Trophoblast cell (in vitro differentiated cells and primary cell): ENCODE measurements around the gene CLEC4D.

Experiments used
- DNase-seq, 2 donors: peaks; one replicate each; pipeline ENCODE4 v3.0.0-alpha.2; 2016
- H2AFZ ChIP-seq: 2 replicates; pipeline ENCODE4 v1.6.1; 2013; ENCODE audit warnings: low read length, moderate library complexity, mild to moderate bottlenecking; ENCODE audit not compliant: insufficient read depth, poor library complexity
- H2AK5ac ChIP-seq: 2 replicates; pipeline ENCODE4 v1.6.1; 2013; ENCODE audit warnings: mild to moderate bottlenecking, low read length
- H2BK120ac ChIP-seq: 2 replicates; pipeline ENCODE4 v1.6.1; 2013; ENCODE audit warnings: low read length, mild to moderate bottlenecking, moderate library complexity; ENCODE audit not compliant: insufficient read depth, poor library complexity
- H2BK12ac ChIP-seq: 2 replicates; pipeline ENCODE4 v1.6.1; 2013; ENCODE audit warnings: mild to moderate bottlenecking, low read length, moderate library complexity
- H2BK5ac ChIP-seq: 2 replicates; pipeline ENCODE4 v1.6.1; 2013; ENCODE audit warnings: low read length, low read depth, moderate library complexity, mild to moderate bottlenecking; ENCODE audit not compliant: poor library complexity
- H3K14ac ChIP-seq: 2 replicates; pipeline ENCODE4 v1.6.1; 2013; ENCODE audit warnings: mild to moderate bottlenecking, low read length
- H3K18ac ChIP-seq: 2 replicates; pipeline ENCODE4 v1.6.1; 2013; ENCODE audit warnings: mild to moderate bottlenecking, low read length
- H3K23ac ChIP-seq: 2 replicates; pipeline ENCODE4 v1.6.1; 2013; ENCODE audit warnings: low read length
- H3K27ac ChIP-seq: 2 replicates; pipeline ENCODE4 v1.5.1; 2013; ENCODE audit warnings: low read depth, mild to moderate bottlenecking, inconsistent platforms, low read length, moderate library complexity
- H3K27me3 ChIP-seq: 2 replicates; pipeline ENCODE4 v1.6.1; 2013; ENCODE audit warnings: inconsistent platforms, mild to moderate bottlenecking, low read length, moderate library complexity; ENCODE audit not compliant: insufficient read depth
- H3K36me3 ChIP-seq, 2 experiments: 1 replicate in 1 of 2; 2 replicates in 1 of 2; pipeline ENCODE4 v1.6.1; 2013; ENCODE audit warnings: low read length in 2 of 2, mild to moderate bottlenecking in 2 of 2, moderate library complexity in 1 of 2; ENCODE audit not compliant: insufficient read depth in 2 of 2, control insufficient read depth in 1 of 2
- H3K4ac ChIP-seq: 2 replicates; pipeline ENCODE4 v1.6.1; 2013; ENCODE audit warnings: low read depth, mild to moderate bottlenecking, low read length, moderate library complexity
- H3K4me1 ChIP-seq, 2 experiments: 1 replicate in 1 of 2; 2 replicates in 1 of 2; pipeline ENCODE4 v1.6.1; 2013; ENCODE audit warnings: low read length in 2 of 2, mild to moderate bottlenecking in 2 of 2, moderate library complexity in 1 of 2; ENCODE audit not compliant: insufficient read depth in 2 of 2, control insufficient read depth in 1 of 2
- H3K4me2 ChIP-seq: 2 replicates; pipeline ENCODE4 v1.6.1; 2013; ENCODE audit warnings: inconsistent platforms, mild to moderate bottlenecking, low read length, moderate library complexity
- H3K4me3 ChIP-seq: 2 replicates; pipeline ENCODE4 v1.5.1; 2013; ENCODE audit warnings: mild to moderate bottlenecking, low read depth, low read length, inconsistent platforms
- H3K79me1 ChIP-seq: one replicate; pipeline ENCODE4 v1.6.1; 2013; ENCODE audit warnings: low read length
- H3K79me2 ChIP-seq: 2 replicates; pipeline ENCODE4 v1.6.1; 2013; ENCODE audit warnings: low read length, mild to moderate bottlenecking; ENCODE audit not compliant: control insufficient read depth, insufficient read depth, poor library complexity
- H3K9ac ChIP-seq: 2 replicates; pipeline ENCODE4 v1.6.1; 2013; ENCODE audit warnings: mild to moderate bottlenecking, low read length
- H3K9me3 ChIP-seq: 2 replicates; pipeline ENCODE4 v1.6.1; 2013; ENCODE audit warnings: low read depth, mild to moderate bottlenecking, control low read depth, inconsistent platforms, low read length; ENCODE audit not compliant: insufficient read depth
- H4K12ac ChIP-seq: 2 replicates; pipeline ENCODE4 v1.6.1; 2013; ENCODE audit warnings: low read depth, mild to moderate bottlenecking, low read length, moderate library complexity
- H4K8ac ChIP-seq: 2 replicates; pipeline ENCODE4 v1.6.1; 2013; ENCODE audit warnings: low read depth, mild to moderate bottlenecking, low read length, moderate library complexity
- H4K91ac ChIP-seq: one replicate; pipeline ENCODE4 v1.6.1; 2013; ENCODE audit warnings: low read depth, mild to moderate bottlenecking, low read length, moderate library complexity
- WGBS: extraction: QIAGEN DNeasy Blood & Tissue Kit; methylation state at CpG from one replicate; pipeline ENCODE4 v1.1.7; 2013; ENCODE audit warnings: missing lambda C conversion rate; ENCODE audit not compliant: insufficient read length, insufficient coverage; ENCODE audit errors: extremely low coverage; 5-methylcytosine and 5-hydroxymethylcytosine counted together

CLEC4D gene

DNA sequence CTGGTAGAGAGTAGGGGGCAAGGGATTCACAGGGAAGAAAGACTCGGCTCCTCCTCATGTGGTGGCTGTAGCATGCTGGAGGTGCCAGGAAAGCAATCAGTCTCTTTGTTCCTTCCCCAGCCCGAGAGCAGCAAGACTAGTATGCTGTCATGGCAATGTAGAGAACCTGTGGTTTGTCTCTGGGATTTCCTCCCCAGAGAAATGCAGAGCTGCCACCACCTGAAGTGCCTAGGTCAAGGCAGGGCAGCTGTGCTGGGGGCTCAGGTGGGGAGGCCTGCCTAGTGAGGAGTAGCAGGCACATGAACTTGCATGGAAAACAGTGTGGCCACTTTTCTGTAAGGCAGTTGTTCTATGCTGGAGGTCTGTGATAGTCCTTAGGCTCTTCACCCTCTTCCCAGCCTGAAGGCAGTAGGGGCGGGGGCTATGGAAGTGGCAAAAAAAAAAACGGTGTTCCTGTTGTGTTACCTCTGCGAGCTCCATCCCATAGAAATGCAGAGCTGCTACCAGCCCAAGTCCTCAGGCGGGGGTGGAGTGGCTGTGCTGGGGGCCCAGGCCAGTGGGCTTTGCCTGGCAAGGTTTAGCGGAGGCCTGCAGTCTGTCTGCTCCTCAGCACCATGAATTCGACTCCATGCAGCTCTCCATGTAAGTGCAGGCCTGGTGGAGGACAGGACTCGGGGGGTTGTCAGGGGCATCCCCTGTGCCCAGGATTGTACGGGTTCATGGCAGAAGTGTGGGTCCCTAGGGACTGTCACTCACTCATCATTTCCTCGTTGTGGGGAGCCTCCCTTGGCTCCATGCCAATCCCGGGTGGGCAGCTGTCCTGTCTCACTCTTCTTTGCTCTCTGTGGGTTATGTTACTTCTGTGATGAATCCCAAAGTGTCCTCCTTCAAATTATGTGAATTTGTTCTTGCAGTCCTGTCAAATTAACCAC is 4.1 kb upstream of the CLEC4D start:
- Histone ChIP-seq H4K91ac (no peak overlapping the region), H4K8ac (no peak overlapping the region), H2BK5ac (no peak overlapping the region), H3K4me3 (no peak overlapping the region), H3K9me3 (no peaks in the 10 kb centered on the region), H3K23ac (no peak overlapping the region), H3K36me3 (no peaks in the 10 kb centered on the region), H2AK5ac (no peak overlapping the region), H3K27me3 (no peaks in the 10 kb centered on the region), H2BK120ac (no peak overlapping the region), H3K14ac (no peak overlapping the region), H4K12ac (no peak overlapping the region), H3K27ac (no peak overlapping the region), H2AFZ (no peak overlapping the region), H3K79me1 (no peaks in the 10 kb centered on the region), H3K4me1 (no peaks in the 10 kb centered on the region), H3K9ac (no peak overlapping the region), H3K18ac (no peak overlapping the region), H3K79me2 (no peaks in the 10 kb centered on the region), H2BK12ac (no peak overlapping the region), H3K4me2 (no peak overlapping the region), H3K4ac (no peak overlapping the region)
- no CpG with 5 or more reads among the region's 12 CpGs for WGBS
- DNase-seq = no peak

DNA sequence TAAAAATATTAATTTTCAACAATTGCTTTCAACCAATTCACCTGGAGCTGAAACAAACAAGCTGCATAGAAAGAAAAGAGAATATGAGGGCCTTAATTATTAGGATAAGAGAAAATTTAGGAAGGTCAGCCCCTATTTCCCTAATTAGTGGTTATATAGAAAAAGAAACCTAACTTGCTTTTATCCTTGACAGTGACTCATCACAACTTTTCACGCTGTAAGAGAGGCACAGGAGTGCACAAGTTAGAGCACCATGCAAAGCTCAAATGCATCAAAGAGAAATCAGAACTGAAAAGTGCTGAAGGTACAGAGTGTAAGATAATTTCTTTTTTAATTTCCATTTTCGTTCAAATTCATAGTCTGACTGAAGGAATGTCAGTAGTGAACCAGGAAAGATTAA is 4.7 kb downstream of the CLEC4D start:
- Histone ChIP-seq H3K27me3 (no peaks in the 10 kb centered on the region), H3K4ac (no peak overlapping the region), H4K91ac (no peak overlapping the region), H3K9ac (no peak overlapping the region), H3K4me2 (no peak overlapping the region), H3K14ac (no peak overlapping the region), H4K12ac (no peak overlapping the region), H3K9me3 (no peaks in the 10 kb centered on the region), H3K36me3 (no peaks in the 10 kb centered on the region), H4K8ac (no peak overlapping the region), H3K27ac (no peak overlapping the region), H2AFZ (no peak overlapping the region), H3K4me1 (no peaks in the 10 kb centered on the region), H3K79me2 (no peaks in the 10 kb centered on the region), H3K18ac (no peak overlapping the region), H2BK5ac (no peak overlapping the region), H2AK5ac (no peak overlapping the region), H2BK12ac (no peak overlapping the region), H2BK120ac (no peak overlapping the region), H3K79me1 (no peaks in the 10 kb centered on the region), H3K23ac (no peak overlapping the region), H3K4me3 (no peak overlapping the region)
- WGBS = no CpG with 5 or more reads among the region's 2 CpGs
- DNase-seq = peak in 1 of 2 donors; percentile 9

DNA sequence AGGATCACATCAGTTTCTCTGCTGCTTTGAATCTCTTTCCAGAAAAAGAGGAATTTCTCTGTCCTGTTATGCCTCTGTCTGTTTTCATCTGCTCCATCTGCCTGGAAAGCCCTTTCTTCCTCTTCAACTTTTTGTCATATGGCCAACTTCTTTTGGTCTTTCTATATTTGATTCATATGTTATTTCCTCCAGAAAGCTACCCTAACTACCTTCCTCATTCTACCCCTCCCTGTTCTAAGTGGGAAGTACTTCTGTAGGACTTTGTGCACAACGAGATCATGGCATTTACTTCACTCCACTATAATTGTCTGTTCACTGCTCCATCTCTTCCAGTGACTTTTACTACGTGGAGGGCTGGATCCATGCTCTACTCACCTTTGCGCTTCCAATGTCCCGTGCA is 5.9 kb downstream of the CLEC4D start:
- WGBS = no CpG with 5 or more reads among the region's 4 CpGs

DNA sequence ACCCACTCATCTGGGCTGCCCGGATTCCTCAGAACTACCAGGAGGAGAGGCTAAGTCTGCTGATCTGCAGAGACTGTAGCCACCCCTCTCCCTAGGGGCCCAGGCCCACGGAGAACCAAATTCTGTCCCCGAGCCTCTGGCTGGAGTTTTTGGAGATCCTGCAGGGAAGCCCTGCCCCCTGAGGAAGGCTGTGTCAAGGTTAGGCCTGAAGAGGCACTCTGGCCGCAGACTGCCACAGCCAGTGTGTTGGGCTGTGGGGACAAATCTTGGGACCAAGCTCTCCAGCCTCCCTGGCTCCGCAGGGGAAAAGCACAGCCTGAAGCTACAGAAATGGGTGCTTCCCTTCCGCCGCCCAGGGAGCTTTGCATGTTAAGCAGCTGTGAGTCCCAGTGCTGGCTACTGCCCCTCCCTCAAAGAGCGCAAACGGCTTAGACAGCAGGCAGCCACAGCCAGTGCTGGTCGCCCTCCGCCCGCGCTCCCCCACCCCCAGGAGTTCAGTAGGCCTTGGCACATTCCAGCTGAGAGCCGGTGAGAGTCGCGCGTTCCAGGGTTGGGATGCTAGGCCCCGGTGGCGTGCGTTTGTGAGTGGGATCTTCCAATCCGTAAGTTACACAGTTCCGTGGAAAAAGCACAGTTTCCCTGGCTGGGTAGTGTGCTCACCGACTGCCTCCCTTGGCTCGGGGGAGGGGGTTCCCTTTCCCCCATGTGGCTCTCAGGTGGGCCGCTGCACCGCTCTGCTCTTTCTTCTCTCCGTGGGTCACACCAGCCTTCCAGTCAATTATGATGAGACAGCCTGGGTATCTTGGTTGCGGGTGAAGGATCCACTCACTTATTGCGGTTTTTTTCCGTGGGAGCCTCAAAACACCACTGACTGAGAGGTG is 14.2 kb downstream of the CLEC4D start:
- H4K8ac ChIP-seq = no peak overlapping the region
- H3K4ac ChIP-seq = no peak overlapping the region
- peaks cover 3% of the 10 kb centered on the region for H3K9me3 ChIP-seq
- H3K36me3 ChIP-seq = no peaks in the 10 kb centered on the region
- no peak overlapping the region for H2BK120ac ChIP-seq
- no CpG with 5 or more reads among the region's 30 CpGs for WGBS
- no peak overlapping the region for H4K12ac ChIP-seq
- H3K14ac ChIP-seq = no peak overlapping the region
- no peaks in the 10 kb centered on the region for H3K4me1 ChIP-seq
- no peaks in the 10 kb centered on the region for H3K27me3 ChIP-seq
- H3K4me3 ChIP-seq = no peak overlapping the region
- H2BK12ac ChIP-seq = no peak overlapping the region
- no peak overlapping the region for H3K9ac ChIP-seq
- no peak overlapping the region for H3K18ac ChIP-seq
- no peak overlapping the region for H3K23ac ChIP-seq
- DNase-seq = no peak
- H2AFZ ChIP-seq = no peak overlapping the region
- no peak overlapping the region for H3K27ac ChIP-seq
- H4K91ac ChIP-seq = no peak overlapping the region
- H3K79me2 ChIP-seq = no peaks in the 10 kb centered on the region
- no peak overlapping the region for H2BK5ac ChIP-seq
- H3K79me1 ChIP-seq = no peaks in the 10 kb centered on the region
- no peak overlapping the region for H3K4me2 ChIP-seq
- no peak overlapping the region for H2AK5ac ChIP-seq

More for the DNA sequence above, 5.9 kb downstream of the CLEC4D start:
- Histone ChIP-seq H2AFZ (no peak overlapping the region), H2BK120ac (no peak overlapping the region), H2BK12ac (no peak overlapping the region), H3K27me3 (no peaks in the 10 kb centered on the region), H3K36me3 (no peaks in the 10 kb centered on the region), H3K79me1 (no peaks in the 10 kb centered on the region), H2AK5ac (no peak overlapping the region), H3K79me2 (no peaks in the 10 kb centered on the region), H3K4me1 (no peaks in the 10 kb centered on the region), H3K9ac (no peak overlapping the region), H4K91ac (no peak overlapping the region), H3K14ac (no peak overlapping the region), H4K12ac (no peak overlapping the region), H3K27ac (no peak overlapping the region), H3K4me3 (no peak overlapping the region), H3K18ac (no peak overlapping the region), H3K4ac (no peak overlapping the region), H3K4me2 (no peak overlapping the region), H4K8ac (no peak overlapping the region), H3K23ac (no peak overlapping the region), H2BK5ac (no peak overlapping the region), H3K9me3 (no peaks in the 10 kb centered on the region)
- DNase-seq = no peak
